ENCODE data around the gene RUNX3. TPM values are rescaled to one million over a fixed set of nuclear protein-coding genes. Genes with fewer than 3 reads are reported as not detected.

RUNX3 gene
- polyA plus RNA-seq, 12 donors = 0.29 to 29.3 (median 0.62) TPM; not detected in 2

DNA sequence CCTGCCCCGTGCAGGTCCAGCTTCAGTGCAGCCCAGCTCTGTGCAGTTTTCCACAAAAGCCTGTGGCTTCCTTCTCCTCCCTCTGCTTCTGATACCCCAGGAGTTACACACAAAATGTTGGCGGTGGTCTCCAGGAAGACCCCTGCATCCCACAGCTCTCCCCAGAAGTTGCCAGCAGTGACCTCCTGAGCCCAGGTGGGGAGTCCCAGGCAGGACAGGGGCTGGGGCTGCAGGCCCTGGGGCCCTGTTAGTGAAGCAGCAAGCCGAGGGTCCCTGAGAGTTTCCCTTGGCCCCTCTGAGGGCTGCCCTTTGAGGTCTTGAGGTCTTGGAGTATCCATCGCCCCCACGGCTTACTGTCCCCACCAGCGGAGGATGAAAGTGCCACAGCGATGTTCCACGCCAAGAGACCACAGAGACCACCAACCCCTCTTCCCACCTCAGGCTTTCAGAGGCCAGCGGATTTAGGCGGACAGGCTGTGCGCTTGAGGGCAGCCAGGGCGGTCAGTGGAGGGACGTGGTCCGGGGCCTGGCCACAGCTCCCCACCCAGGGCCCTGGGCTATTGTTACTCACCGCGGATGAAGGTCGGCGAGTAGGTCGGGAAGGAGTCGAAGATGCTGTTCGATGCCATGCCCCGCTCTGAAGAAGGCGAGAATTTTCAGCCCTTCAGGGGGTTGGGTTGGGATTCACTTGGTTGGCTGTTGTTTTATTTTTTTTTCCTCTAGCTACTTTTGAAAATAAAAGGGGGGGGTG is 34.0 kb upstream of the RUNX3 start:
- no peak for DNase-seq

GRCh38 chr1:24963099-24963872 is 33.2 kb upstream of the RUNX3 start:
- DNase-seq = no peak

DNA sequence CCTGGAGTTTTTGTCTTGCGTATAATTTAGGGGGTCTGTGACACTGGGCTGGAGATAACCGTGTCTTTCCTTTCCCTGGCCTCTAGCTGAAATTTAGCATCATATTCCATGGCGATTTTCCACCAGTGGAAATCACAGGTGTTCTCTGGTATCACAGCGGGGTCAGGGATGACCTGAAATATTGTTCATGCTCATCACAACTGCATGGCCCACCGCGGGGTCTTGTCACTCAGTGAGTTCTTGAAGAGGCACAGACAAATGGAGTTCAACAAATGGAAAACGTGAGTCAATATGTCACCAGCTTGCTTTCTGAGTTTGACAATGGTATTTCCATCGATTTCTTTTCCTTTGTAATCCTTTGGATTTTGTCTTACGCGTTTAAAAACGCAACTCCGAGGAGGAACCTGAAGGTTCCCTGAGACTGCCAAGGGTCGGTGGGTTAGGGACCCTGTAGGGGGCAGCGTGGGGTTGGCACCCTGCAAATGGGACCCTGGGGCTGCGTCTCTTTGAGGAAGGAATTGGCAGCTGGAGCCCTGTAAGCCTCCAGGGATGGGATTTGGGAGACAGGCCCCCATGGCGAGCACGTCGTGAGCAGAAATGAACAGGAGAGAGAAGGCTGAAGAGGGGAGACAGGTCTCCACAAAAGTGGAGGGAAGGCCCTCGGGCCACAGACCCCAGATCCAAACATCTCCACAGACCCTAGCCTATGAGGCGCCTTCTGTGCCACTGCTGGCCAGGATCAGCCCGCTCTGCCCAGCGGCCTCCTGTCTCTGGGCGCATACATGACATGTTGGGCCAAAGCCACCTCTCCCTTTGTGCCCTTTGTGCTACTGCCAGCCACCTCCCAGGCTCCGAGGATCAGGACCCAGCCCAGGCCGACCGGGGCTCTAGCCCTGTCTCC is 32.1 kb upstream of the RUNX3 start:
- no peak for DNase-seq

DNA sequence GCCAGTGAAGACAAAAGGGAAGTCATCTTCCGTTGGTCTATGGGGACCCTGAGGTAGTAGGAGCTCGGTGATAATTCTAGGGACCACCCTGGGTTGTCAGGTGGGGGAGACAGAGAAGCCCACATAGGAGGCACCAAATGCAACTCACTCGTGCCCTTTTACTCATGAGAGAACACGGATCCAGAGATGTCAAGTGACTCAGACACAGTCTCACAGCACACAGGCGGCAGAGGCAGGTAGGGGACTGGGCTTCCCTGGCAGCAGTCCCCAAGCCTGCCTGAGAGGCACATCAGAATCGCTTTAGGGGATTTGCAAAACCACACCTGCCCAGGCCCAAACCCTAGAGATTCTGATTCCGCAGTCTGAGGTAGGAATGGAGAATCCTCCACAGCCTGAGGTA is 31.3 kb upstream of the RUNX3 start:
- DNase-seq = no peak

GRCh38 chr1:24960071-24960801 is 30.2 kb upstream of the RUNX3 start:
- DNase-seq = no peak

DNA sequence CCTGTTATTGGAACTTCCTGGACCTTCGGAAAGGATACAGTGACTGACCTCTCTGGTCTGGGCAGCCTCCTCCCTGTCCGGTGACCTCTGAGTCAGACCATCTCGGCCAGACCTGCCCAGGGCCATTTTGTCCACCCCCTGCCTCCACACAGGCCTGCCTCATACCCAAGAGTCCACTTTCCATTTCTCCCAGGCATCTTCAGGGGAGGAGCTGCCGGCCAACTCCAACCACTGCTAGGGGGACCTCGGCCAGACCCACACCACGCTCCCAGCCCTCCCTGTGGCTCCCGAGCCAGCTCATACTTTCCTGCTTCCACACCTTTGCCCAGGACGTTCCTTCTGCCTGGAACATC is 29.5 kb upstream of the RUNX3 start:
- DNase-seq = no peak

DNA sequence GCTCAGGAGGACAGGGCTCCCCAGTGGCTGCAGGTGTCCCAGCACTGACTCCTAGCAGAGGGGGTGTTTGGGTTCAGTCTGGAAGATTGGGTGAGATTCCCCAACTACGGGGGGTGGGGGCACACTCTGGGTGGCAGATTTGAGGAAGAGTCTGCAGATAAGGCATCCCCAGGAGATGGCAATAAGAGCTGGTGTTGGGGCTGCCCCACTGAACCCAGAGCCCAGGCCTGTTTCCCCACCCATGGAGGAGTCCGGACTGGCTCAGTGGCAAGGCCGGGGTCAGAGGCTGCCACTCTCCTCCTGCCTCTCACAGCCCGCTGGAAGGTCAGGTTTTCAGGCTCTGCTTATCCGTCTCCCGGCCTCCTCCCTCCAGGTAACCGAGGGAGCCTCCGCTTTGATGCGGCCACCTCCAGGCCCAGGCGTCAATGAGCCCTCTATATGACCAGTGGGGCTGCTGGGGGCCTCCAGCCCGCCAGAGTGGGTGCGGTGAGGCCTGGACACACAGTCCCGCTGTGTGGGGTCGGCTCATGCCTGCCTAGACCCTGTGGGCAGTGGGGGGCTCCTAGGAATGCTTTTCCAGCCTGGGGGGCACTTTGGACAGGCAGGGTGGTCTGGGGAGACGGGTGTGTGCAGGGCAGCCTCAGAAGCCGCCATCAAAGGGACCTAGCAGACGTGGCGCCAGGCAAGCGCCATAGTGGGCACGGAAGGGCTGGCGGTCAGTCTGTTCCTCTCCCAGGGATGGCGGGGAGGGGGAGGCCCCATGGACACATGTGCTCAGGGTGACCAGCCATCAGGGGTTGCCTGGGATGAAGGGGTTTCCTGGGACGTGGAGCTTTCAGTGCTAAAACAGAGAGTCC is 28.9 kb upstream of the RUNX3 start:
- no peak for DNase-seq

GRCh38 chr1:24957808-24958752 is 28.0 kb upstream of the RUNX3 start:
- DNase-seq = no peak

GRCh38 chr1:24957016-24957807 is 27.1 kb upstream of the RUNX3 start:
- no peak for DNase-seq

GRCh38 chr1:24955779-24956365 is 25.8 kb upstream of the RUNX3 start:
- no peak for DNase-seq

- no peak for DNase-seq
These were observed 25.1 kb upstream of the RUNX3 start for GRCh38 chr1:24955161-24955560.

GRCh38 chr1:24954631-24955030 is 24.6 kb upstream of the RUNX3 start:
- DNase-seq = no peak

DNA sequence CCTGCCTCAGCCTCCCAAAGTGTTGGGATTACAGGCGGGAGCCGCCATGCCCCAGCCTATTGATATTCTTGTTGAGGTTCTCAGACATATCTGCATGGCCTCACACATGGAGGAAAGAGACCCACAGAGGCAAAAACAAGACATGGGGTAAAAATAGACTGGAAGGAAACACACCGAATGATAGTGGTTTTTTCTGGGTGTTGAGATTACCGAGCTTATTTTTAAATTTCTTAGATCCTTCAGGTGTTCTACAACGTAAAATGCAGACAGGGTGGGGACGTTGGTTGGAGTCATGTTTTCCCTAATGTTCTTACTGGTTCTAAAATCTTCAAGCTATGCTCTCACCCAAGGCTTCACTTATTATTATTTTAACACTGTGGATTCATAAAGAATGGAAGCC is 23.9 kb upstream of the RUNX3 start:
- DNase-seq = no peak

GRCh38 chr1:24952413-24952841 is 22.4 kb upstream of the RUNX3 start:
- DNase-seq = no peak

DNA sequence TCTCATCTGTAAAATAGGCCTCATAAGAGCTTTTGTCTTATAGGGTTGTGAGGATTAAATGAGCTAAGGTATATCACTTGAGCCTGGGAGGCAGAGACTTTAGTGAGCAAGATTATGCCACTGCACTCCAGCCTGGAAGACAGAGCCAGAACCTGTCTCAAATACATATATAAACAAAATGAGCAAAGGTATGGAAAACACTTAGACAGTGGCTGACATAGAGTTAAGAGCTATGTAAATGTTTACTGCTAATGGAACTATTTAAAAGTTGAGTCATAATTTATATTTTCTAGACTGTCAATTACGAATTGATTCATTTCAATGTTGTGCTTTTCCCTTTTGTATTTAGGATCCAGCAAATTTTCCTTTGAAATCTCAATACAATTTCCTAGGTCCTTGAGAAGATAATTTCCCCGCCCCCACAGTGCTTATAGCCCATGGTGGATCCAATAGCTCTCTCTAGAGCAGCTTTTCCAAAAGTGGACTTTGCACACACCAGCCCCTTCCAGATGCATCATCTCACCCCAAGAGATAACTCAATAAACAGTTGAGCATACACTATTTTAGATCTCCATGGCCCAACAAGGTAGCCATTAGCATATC is 21.8 kb upstream of the RUNX3 start:
- no peak for DNase-seq

DNA sequence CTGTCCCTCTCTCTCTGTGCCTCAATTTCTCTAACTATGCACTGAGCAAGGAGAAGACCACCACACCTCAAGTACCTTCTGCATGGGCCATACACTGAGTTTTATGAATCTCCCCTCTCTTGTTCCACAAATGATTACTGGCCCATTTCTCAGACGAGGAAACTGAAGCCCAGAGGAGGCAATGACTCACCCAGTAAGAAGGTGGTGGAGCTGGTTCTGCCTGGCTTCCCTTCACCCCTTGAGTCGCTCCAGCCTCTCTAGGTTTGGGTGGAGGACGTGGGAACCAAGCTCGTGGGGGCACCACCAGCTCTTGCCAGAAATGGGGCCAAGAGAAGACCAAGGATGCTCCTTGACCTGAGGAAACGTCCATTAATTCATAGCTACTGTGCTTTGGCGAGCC is 21.3 kb upstream of the RUNX3 start:
- DNase-seq = no peak

- no peak for DNase-seq
These were observed 19.3 kb upstream of the RUNX3 start for GRCh38 chr1:24949331-24949881.

All from muscle of arm (tissue), 12 donors.